ENCODE data around the gene ERCC8. TPM values are rescaled to one million over a fixed set of nuclear protein-coding genes. Genes with fewer than 3 reads are reported as not detected.

Gene ERCC8
- polyA plus RNA-seq, 1 donor from 2014 or later, result 48.0 TPM

GRCh38 chr5:60843936-60844905 lies 100.6 kb downstream of the ERCC8 start, which contains the start of gene ELOVL7:
TSS of gene ELOVL7 (minus strand) at chr5:60844269. CDS start at chr5:60787397, 56,872 bp downstream.
- H3K9me3 ChIP-seq (ENCODE audit: low read length), result no peaks in the 10 kb centered on the region
- H3K4me2 ChIP-seq (ENCODE audit: low read length), result peak within 1 kb of the TSS; percentile 81
- H4K20me1 ChIP-seq (ENCODE audit: insufficient read depth), result no peaks in the 10 kb centered on the region
- peak within 1 kb of the TSS; percentile 56 for H2AFZ ChIP-seq (ENCODE audit: low read depth, low read length)
- H3K9ac ChIP-seq (ENCODE audit: low read length), result peak within 1 kb of the TSS; percentile 49
- no peaks in the 10 kb centered on the region for H3F3A ChIP-seq (ENCODE audit: insufficient read depth, low read length, poor library complexity, severe bottlenecking)
- H3K27ac ChIP-seq (ENCODE audit: low read length), result no peak within 1 kb of the TSS
- H3K27me3 ChIP-seq (ENCODE audit: insufficient read depth, low read depth, low read length), result peaks cover 38% of the 10 kb centered on the region
- TF ChIP-seq EP300 (conservative IDR thresholded peaks at IDR 0.05; ENCODE audit: poor library complexity, severe bottlenecking) (no peak), REST (IDR thresholded peaks at IDR 0.05; ENCODE audit: borderline replicate concordance) (no peak), CTCF (IDR thresholded peaks at IDR 0.05; ENCODE audit: poor library complexity, severe bottlenecking) (peak; percentile 64), SMC3 (conservative IDR thresholded peaks at IDR 0.05; ENCODE audit: poor library complexity) (peak; percentile 53), POLR2AphosphoS5 (IDR thresholded peaks at IDR 0.05) (peak; percentile 56), RAD21 (conservative IDR thresholded peaks at IDR 0.05) (peak; percentile 31), MXI1 (conservative IDR thresholded peaks at IDR 0.05; ENCODE audit: poor library complexity, severe bottlenecking) (peak; percentile 34), EZH2 (IDR thresholded peaks at IDR 0.05; ENCODE audit: borderline replicate concordance, insufficient read depth, low read length, poor library complexity, severe bottlenecking) (no peak), TAF1 (IDR thresholded peaks at IDR 0.05; ENCODE audit: low read depth) (no peak)
- no peaks in the 10 kb centered on the region for H3K79me2 ChIP-seq (replicated peaks; ENCODE audit: insufficient read depth, low read length)
- H3K9me2 ChIP-seq (ENCODE audit: insufficient read depth, low read length), result no peaks in the 10 kb centered on the region
- peak within 1 kb of the TSS; percentile 90 for H3K4me3 ChIP-seq (ENCODE audit: low read length)
- H3K36me3 ChIP-seq (ENCODE audit: insufficient read depth, low read length), result no peaks in the 10 kb centered on the region

- no peaks in the 10 kb centered on the region for H3K36me3 ChIP-seq (ENCODE audit: insufficient read depth, low read length)
- peaks cover 38% of the 10 kb centered on the region for H3K27me3 ChIP-seq (ENCODE audit: insufficient read depth, low read depth, low read length)
- peak overlapping the region; percentile 81 for H3K4me2 ChIP-seq (ENCODE audit: low read length)
- no peaks in the 10 kb centered on the region for H4K20me1 ChIP-seq (ENCODE audit: insufficient read depth)
- H3K4me3 ChIP-seq (ENCODE audit: low read length), result peak overlapping the region; percentile 90
- no peaks in the 10 kb centered on the region for H3K9me3 ChIP-seq (ENCODE audit: low read length)
- H2AFZ ChIP-seq (ENCODE audit: low read depth, low read length), result peak overlapping the region; percentile 42
- no peak for TF ChIP-seq MXI1 (conservative IDR thresholded peaks at IDR 0.05; ENCODE audit: poor library complexity, severe bottlenecking)
- TF ChIP-seq EP300 (conservative IDR thresholded peaks at IDR 0.05; ENCODE audit: poor library complexity, severe bottlenecking), result no peak
- TF ChIP-seq RAD21 (conservative IDR thresholded peaks at IDR 0.05), result no peak
- no peak for TF ChIP-seq POLR2AphosphoS5 (IDR thresholded peaks at IDR 0.05)
- no peak for TF ChIP-seq EZH2 (IDR thresholded peaks at IDR 0.05; ENCODE audit: borderline replicate concordance, insufficient read depth, low read length, poor library complexity, severe bottlenecking)
- TF ChIP-seq REST (IDR thresholded peaks at IDR 0.05; ENCODE audit: borderline replicate concordance), result no peak
- no peaks in the 10 kb centered on the region for H3K79me2 ChIP-seq (replicated peaks; ENCODE audit: insufficient read depth, low read length)
- H3F3A ChIP-seq (ENCODE audit: insufficient read depth, low read length, poor library complexity, severe bottlenecking), result no peaks in the 10 kb centered on the region
- no peaks in the 10 kb centered on the region for H3K9me2 ChIP-seq (ENCODE audit: insufficient read depth, low read length)
- H3K27ac ChIP-seq (ENCODE audit: low read length), result no peak overlapping the region
- peak overlapping the region; percentile 49 for H3K9ac ChIP-seq (ENCODE audit: low read length)
Observed at GRCh38 chr5:60843386-60843935, 101.4 kb downstream of the ERCC8 start.

Data from neural cell (in vitro differentiated cells).